HepG2 (cell line): ENCODE measurements around the gene FBN3.

Source experiments
- CTCF ChIP-seq: sonication (generic); formaldehyde crosslinking; IDR thresholded peaks from 2 replicates; pipeline ENCODE4 v1.5.0; 2020; ENCODE audit warnings: mild to moderate bottlenecking, missing genetic modification reagents, moderate library complexity
- HNF1B ChIP-seq: sonication (generic); formaldehyde crosslinking; IDR thresholded peaks from 2 replicates; pipeline ENCODE4 v1.5.1; 2020; ENCODE audit warnings: mild to moderate bottlenecking, moderate library complexity, missing genetic modification reagents
- MLX ChIP-seq: IDR thresholded peaks from 2 replicates; pipeline ENCODE4 v1.6.1; 2016
- POLR2AphosphoS5 ChIP-seq: IDR thresholded peaks from 2 replicates; pipeline ENCODE4 v1.6.1; 2012; ENCODE audit warnings: low read depth, low read length
- PREB ChIP-seq: sonication (generic); formaldehyde crosslinking; IDR thresholded peaks from 2 replicates; pipeline ENCODE4 v1.4.0; 2020; ENCODE audit warnings: missing genetic modification reagents
- SMC3 ChIP-seq: IDR thresholded peaks from 2 replicates; pipeline ENCODE4 v1.6.1; 2011; ENCODE audit warnings: low read length, improper control_type of control experiment
- TERF1 ChIP-seq: sonication (generic); formaldehyde crosslinking; IDR thresholded peaks from 2 replicates; pipeline ENCODE4 v1.8.0; 2022; ENCODE audit warnings: mild to moderate bottlenecking, missing genetic modification reagents, moderate library complexity
- ZNF710 ChIP-seq: sonication (generic); formaldehyde crosslinking; IDR thresholded peaks from 2 replicates; pipeline ENCODE4 v1.5.0; 2020; ENCODE audit warnings: mild to moderate bottlenecking, missing genetic modification reagents, borderline replicate concordance

GRCh38 chr19:8161135-8161646 is 11.8 kb upstream of the FBN3 start:
- TF ChIP-seq HNF1B (CRISPR knock-in tag), result no peak
- peak; percentile 80 for TF ChIP-seq POLR2AphosphoS5
- no peak for TF ChIP-seq MLX (CRISPR knock-in tag)
- TF ChIP-seq CTCF, result no peak
- TF ChIP-seq PREB, result no peak
- no peak for TF ChIP-seq ZNF710 (CRISPR knock-in tag)
- TF ChIP-seq TERF1 (CRISPR knock-in tag), result no peak
- TF ChIP-seq SMC3, result no peak
